A549 (cell line): ENCODE measurements around the gene TFF2.

Source experiments
- CEBPB ChIP-seq, 2 experiments: fragments of >200 bp in 1 of 2; sonication (Bioruptor Twin) in 1 of 2; formaldehyde crosslinking in 1 of 2; IDR thresholded peaks; 2 replicates each; pipeline ENCODE4 v1.6.1; 2012 to 2016
- CHD2 ChIP-seq: fragments of 150-350 bp; IDR thresholded peaks from 2 replicates; pipeline ENCODE4 v1.6.1; 2014; ENCODE audit warnings: low read length; ENCODE audit not compliant: partially characterized antibody
- EP300 ChIP-seq, 2 experiments: fragments of >200 bp; sonication (Bioruptor Twin); formaldehyde crosslinking; IDR thresholded peaks; 2 replicates in 1 of 2; 3 replicates in 1 of 2; pipeline ENCODE4 v1.6.1; 2016 to 2017
- ESRRA ChIP-seq: fragments of 150-350 bp; IDR thresholded peaks from 2 replicates; pipeline ENCODE4 v1.6.1; 2014; ENCODE audit warnings: mild to moderate bottlenecking, low read length, borderline replicate concordance
- HEYL ChIP-seq: fragments of 250-450 bp; sonication (Bioruptor Pico); IDR thresholded peaks from 2 replicates; pipeline ENCODE4 v1.8.0; 2021; ENCODE audit warnings: mild to moderate bottlenecking, moderate library complexity
- MAZ ChIP-seq: fragments of 150-350 bp; IDR thresholded peaks from 2 replicates; pipeline ENCODE4 v1.6.1; 2014; ENCODE audit warnings: antibody characterized with exemption, low read depth, low read length, borderline replicate concordance
- RAD21 ChIP-seq, 2 experiments: fragments of >200 bp in 1 of 2; sonication (Bioruptor Twin) in 1 of 2; formaldehyde crosslinking in 1 of 2; IDR thresholded peaks in 1 of 2; conservative IDR thresholded peaks in 1 of 2; 2 replicates in 1 of 2; 3 replicates in 1 of 2; pipeline ENCODE4 v1.6.1; 2012 to 2018; ENCODE audit warnings: inconsistent platforms in 1 of 2
- SMC3 ChIP-seq: fragments of >200 bp; sonication (Bioruptor Twin); formaldehyde crosslinking; IDR thresholded peaks from 3 replicates; pipeline ENCODE4 v1.6.1; 2018; ENCODE audit warnings: inconsistent platforms
- ZC3H11A ChIP-seq: fragments of 450-650 bp; IDR thresholded peaks from 2 replicates; pipeline ENCODE4 v1.6.1; 2014; ENCODE audit warnings: antibody characterized with exemption, mild to moderate bottlenecking
- TF ChIP-seq, protein P1 (sequence below): fragments of >200 bp; sonication (Bioruptor Twin); formaldehyde crosslinking; IDR thresholded peaks from 3 replicates; pipeline ENCODE4 v1.5.1; 2016
- TF ChIP-seq, protein P2 (sequence below): fragments of 200-600 bp; sonication (generic); IDR thresholded peaks from 2 replicates; pipeline ENCODE4 v1.6.1; 2016; ENCODE audit warnings: antibody characterized with exemption, mild to moderate bottlenecking, moderate library complexity

DNA sequence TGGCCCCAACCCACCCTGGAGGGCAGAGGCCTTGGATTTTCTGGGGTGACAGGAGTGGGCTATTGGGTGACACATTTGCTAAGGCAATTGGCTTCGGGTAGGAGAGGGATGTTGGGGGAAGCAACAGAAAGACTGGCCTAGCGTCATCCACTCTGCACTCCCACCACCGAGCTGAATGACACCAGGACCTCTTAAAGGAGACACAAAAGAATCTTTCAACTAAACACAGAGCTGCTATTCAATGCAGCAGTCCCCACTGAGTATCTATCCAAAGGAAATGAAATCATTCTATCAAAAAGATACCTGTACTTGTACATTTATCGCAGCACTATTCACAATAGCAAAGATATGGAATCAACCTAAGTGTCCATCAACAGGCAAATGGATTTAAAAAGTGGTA lies 6.2 kb downstream of the TFF2 start:
- TF ChIP-seq RAD21 (conservative IDR thresholded peaks at IDR 0.05 in 1 of 2, IDR thresholded peaks at IDR 0.05 in 1 of 2) (no peak), EP300 (IDR thresholded peaks at IDR 0.05) (no peak), CEBPB (IDR thresholded peaks at IDR 0.05) (no peak), HEYL (CRISPR knock-in tag) (no peak), SMC3 (no peak), CHD2 (no peak), ESRRA (no peak), MAZ (no peak), ZC3H11A (no peak)
- TF ChIP-seq, protein P1, sequence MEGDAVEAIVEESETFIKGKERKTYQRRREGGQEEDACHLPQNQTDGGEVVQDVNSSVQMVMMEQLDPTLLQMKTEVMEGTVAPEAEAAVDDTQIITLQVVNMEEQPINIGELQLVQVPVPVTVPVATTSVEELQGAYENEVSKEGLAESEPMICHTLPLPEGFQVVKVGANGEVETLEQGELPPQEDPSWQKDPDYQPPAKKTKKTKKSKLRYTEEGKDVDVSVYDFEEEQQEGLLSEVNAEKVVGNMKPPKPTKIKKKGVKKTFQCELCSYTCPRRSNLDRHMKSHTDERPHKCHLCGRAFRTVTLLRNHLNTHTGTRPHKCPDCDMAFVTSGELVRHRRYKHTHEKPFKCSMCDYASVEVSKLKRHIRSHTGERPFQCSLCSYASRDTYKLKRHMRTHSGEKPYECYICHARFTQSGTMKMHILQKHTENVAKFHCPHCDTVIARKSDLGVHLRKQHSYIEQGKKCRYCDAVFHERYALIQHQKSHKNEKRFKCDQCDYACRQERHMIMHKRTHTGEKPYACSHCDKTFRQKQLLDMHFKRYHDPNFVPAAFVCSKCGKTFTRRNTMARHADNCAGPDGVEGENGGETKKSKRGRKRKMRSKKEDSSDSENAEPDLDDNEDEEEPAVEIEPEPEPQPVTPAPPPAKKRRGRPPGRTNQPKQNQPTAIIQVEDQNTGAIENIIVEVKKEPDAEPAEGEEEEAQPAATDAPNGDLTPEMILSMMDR, result no peak
- TF ChIP-seq, protein P2, sequence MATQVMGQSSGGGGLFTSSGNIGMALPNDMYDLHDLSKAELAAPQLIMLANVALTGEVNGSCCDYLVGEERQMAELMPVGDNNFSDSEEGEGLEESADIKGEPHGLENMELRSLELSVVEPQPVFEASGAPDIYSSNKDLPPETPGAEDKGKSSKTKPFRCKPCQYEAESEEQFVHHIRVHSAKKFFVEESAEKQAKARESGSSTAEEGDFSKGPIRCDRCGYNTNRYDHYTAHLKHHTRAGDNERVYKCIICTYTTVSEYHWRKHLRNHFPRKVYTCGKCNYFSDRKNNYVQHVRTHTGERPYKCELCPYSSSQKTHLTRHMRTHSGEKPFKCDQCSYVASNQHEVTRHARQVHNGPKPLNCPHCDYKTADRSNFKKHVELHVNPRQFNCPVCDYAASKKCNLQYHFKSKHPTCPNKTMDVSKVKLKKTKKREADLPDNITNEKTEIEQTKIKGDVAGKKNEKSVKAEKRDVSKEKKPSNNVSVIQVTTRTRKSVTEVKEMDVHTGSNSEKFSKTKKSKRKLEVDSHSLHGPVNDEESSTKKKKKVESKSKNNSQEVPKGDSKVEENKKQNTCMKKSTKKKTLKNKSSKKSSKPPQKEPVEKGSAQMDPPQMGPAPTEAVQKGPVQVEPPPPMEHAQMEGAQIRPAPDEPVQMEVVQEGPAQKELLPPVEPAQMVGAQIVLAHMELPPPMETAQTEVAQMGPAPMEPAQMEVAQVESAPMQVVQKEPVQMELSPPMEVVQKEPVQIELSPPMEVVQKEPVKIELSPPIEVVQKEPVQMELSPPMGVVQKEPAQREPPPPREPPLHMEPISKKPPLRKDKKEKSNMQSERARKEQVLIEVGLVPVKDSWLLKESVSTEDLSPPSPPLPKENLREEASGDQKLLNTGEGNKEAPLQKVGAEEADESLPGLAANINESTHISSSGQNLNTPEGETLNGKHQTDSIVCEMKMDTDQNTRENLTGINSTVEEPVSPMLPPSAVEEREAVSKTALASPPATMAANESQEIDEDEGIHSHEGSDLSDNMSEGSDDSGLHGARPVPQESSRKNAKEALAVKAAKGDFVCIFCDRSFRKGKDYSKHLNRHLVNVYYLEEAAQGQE, result no peak
